ENCODE measurements around the gene SPTBN5. TPM values are rescaled to one million over a fixed set of nuclear protein-coding genes. Genes with fewer than 3 reads are reported as not detected.

SPTBN5 gene
- total RNA-seq, 1 experiment from 2014 or later = 1.2 TPM

DNA sequence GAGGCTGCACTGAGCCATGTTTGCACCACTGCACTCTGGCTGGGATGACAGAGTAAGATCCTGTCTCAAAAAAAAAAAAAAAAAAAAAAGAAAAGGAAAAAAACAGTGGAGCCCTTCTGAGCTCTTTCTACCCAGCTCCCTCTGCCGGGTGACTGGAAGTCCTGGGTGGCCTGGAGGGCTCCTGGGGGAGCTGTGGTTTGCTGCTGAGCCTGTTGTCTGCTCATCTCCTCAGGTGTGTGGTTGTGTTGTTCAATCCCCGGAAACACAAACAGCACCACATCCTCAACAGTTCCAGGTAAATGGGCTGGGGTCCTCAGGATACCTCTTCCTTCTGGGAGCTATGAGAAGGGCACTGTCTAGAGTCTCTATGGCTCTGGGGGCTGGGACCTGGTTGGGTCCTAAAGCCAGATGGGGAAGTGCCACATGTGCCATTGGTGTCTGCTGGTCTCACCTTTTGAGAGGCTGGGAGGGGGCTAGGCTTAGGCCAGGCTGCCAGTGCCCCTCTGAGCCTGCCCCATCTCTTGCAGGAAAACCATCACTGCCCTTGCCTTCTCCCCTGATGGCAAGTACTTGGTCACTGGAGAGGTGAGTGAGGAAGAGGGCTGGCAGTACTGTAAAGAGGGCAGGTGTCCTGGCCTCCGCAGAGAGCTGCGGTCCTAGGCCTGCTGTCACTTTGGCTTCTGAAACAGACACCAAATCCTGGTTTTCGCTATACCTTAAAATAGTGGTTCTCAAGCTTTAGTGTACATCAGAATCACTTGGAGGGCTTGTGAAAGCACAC, 83.0 kb downstream of the SPTBN5 start:
- TF ChIP-seq JAZF1 (CRISPR knock-in tag; IDR thresholded peaks at IDR 0.05) (no peak), SMAD4 (CRISPR knock-in tag; IDR thresholded peaks at IDR 0.05) (no peak)
- TF ChIP-seq, protein P1, sequence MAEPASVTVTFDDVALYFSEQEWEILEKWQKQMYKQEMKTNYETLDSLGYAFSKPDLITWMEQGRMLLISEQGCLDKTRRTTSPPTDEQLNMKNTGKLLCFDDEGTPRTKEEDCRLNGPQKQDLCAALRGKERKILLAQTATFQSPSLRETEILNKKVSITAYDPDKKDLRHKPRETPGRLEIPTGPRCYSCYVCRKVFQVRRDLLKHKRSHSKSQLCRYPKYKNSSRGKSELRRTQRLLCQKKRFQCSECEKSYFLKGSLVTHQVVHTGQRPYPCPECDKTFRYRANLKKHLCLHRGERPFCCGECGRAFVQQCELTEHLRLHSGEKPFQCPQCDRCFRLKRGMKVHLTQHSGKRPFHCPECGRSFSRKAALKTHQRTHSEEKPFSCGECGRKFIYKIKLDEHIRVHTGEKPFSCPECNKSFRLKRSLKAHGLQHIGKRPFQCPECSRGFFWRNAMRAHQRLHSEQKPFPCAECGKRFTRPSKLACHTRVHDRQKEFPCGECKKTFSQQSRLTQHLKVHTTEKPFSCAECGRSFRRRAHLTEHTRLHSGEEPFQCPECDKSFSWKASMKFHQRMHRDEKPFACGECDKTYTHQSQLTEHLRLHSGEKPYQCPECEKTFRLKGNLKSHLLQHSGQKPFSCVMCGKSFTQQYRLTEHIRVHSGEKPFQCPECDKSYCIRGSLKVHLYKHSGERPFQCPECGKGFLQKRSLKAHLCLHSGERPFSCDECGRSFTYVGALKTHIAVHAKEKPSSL (CRISPR knock-in tag; conservative IDR thresholded peaks at IDR 0.05) = no peak
- ATAC-seq = peak; percentile 15
- no peak for DNase-seq (ENCODE audit: low spot score)
- H3K4me3 Mint-ChIP-seq = no peak overlapping the region
- H3K36me3 Mint-ChIP-seq = no peaks in the 10 kb centered on the region
- no peaks in the 10 kb centered on the region for H3K9me3 Mint-ChIP-seq
- H3K27me3 Mint-ChIP-seq (ENCODE audit: low read depth) = no peaks in the 10 kb centered on the region
- CTCF ChIA-PET = interaction anchor here (0.6 to 6.4 kb wide), 22 partner anchors 10 to 345 kb away, joined by 3 to 158 read pairs (median 4); partner anchors contain the start of genes EHD4 and MAPKBP1
- H3K27ac Mint-ChIP-seq = no peak overlapping the region
- H3K4me1 Mint-ChIP-seq = peaks cover 6% of the 10 kb centered on the region
- POLR2A ChIA-PET = interaction anchor here (0.7 to 1.6 kb wide), 2 partner anchors 37 to 58 kb away, joined by 5 to 9 read pairs; partner anchors contain the start of gene MAPKBP1

- no peak for DNase-seq (ENCODE audit: low spot score)
- H3K4me1 Mint-ChIP-seq = peaks cover 6% of the 10 kb centered on the region
- no peak for TF ChIP-seq CBFB (CRISPR knock-in tag; IDR thresholded peaks at IDR 0.05; ENCODE audit: low read depth)
- TF ChIP-seq ATF1 (CRISPR knock-in tag; IDR thresholded peaks at IDR 0.05) = no peak
- TF ChIP-seq NFYB (CRISPR knock-in tag; conservative IDR thresholded peaks at IDR 0.05; ENCODE audit: low read depth) = no peak
- no peak for TF ChIP-seq ZNF232 (CRISPR knock-in tag; IDR thresholded peaks at IDR 0.05)
- TF ChIP-seq, protein P2, sequence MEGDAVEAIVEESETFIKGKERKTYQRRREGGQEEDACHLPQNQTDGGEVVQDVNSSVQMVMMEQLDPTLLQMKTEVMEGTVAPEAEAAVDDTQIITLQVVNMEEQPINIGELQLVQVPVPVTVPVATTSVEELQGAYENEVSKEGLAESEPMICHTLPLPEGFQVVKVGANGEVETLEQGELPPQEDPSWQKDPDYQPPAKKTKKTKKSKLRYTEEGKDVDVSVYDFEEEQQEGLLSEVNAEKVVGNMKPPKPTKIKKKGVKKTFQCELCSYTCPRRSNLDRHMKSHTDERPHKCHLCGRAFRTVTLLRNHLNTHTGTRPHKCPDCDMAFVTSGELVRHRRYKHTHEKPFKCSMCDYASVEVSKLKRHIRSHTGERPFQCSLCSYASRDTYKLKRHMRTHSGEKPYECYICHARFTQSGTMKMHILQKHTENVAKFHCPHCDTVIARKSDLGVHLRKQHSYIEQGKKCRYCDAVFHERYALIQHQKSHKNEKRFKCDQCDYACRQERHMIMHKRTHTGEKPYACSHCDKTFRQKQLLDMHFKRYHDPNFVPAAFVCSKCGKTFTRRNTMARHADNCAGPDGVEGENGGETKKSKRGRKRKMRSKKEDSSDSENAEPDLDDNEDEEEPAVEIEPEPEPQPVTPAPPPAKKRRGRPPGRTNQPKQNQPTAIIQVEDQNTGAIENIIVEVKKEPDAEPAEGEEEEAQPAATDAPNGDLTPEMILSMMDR (IDR thresholded peaks at IDR 0.05) = no peak
- no peak for TF ChIP-seq ARID4B (CRISPR knock-in tag; IDR thresholded peaks at IDR 0.05; ENCODE audit: borderline replicate concordance)
- TF ChIP-seq, protein P3, sequence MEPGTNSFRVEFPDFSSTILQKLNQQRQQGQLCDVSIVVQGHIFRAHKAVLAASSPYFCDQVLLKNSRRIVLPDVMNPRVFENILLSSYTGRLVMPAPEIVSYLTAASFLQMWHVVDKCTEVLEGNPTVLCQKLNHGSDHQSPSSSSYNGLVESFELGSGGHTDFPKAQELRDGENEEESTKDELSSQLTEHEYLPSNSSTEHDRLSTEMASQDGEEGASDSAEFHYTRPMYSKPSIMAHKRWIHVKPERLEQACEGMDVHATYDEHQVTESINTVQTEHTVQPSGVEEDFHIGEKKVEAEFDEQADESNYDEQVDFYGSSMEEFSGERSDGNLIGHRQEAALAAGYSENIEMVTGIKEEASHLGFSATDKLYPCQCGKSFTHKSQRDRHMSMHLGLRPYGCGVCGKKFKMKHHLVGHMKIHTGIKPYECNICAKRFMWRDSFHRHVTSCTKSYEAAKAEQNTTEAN (CRISPR knock-in tag; IDR thresholded peaks at IDR 0.05) = no peak
- no peak for TF ChIP-seq ZNF416 (CRISPR knock-in tag; IDR thresholded peaks at IDR 0.05)
- TF ChIP-seq ZNF281 (CRISPR knock-in tag; IDR thresholded peaks at IDR 0.05) = no peak
- TF ChIP-seq, protein P4, sequence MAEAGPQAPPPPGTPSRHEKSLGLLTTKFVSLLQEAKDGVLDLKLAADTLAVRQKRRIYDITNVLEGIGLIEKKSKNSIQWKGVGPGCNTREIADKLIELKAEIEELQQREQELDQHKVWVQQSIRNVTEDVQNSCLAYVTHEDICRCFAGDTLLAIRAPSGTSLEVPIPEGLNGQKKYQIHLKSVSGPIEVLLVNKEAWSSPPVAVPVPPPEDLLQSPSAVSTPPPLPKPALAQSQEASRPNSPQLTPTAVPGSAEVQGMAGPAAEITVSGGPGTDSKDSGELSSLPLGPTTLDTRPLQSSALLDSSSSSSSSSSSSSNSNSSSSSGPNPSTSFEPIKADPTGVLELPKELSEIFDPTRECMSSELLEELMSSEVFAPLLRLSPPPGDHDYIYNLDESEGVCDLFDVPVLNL (CRISPR knock-in tag; IDR thresholded peaks at IDR 0.05; ENCODE audit: borderline replicate concordance, low read depth) = no peak
- no peak for TF ChIP-seq HMGA2 (CRISPR knock-in tag; IDR thresholded peaks at IDR 0.05)
- no peak for TF ChIP-seq NFATC4 (CRISPR knock-in tag; IDR thresholded peaks at IDR 0.05)
- no peak for TF ChIP-seq JAZF1 (CRISPR knock-in tag; IDR thresholded peaks at IDR 0.05)
- no peak for TF ChIP-seq JUN (CRISPR knock-in tag; IDR thresholded peaks at IDR 0.05)
- H3K4me3 Mint-ChIP-seq = no peak overlapping the region
- POLR2A ChIA-PET = interaction anchor here (0.7 to 1.9 kb wide), 2 partner anchors 36 to 75 kb away, joined by 4 to 13 read pairs; partner anchors contain the start of gene MAPKBP1
- CTCF ChIA-PET = interaction anchor here (0.5 to 6.4 kb wide), 8 partner anchors 13 to 894 kb away, joined by 3 to 158 read pairs (median 4); partner anchors contain the start of gene MAPKBP1
- no peaks in the 10 kb centered on the region for H3K27me3 Mint-ChIP-seq (ENCODE audit: low read depth)
- no peaks in the 10 kb centered on the region for H3K36me3 Mint-ChIP-seq
- no peaks in the 10 kb centered on the region for H3K9me3 Mint-ChIP-seq
- peak overlapping the region; percentile 27; the same call in 1 of the 2 replicates for H3K27ac Mint-ChIP-seq
- no peak for ATAC-seq
These were observed 84.2 kb downstream of the SPTBN5 start for GRCh38 chr15:41809526-41810220.
